GM19025 (cell line): ENCODE data around the gene HOXA3.
A peak's percentile ranks its signal among the peaks of the same experiment; 100 is the strongest.

Source experiments
- ATAC-seq: cut with Tn5 transposase; IDR thresholded peaks from one replicate; pipeline ENCODE4 v1.9.1; 2021; ENCODE audit warnings: mild to moderate bottlenecking, low read depth, moderate library complexity; ENCODE audit not compliant: unreplicated experiment

The HOXA3 gene

DNA sequence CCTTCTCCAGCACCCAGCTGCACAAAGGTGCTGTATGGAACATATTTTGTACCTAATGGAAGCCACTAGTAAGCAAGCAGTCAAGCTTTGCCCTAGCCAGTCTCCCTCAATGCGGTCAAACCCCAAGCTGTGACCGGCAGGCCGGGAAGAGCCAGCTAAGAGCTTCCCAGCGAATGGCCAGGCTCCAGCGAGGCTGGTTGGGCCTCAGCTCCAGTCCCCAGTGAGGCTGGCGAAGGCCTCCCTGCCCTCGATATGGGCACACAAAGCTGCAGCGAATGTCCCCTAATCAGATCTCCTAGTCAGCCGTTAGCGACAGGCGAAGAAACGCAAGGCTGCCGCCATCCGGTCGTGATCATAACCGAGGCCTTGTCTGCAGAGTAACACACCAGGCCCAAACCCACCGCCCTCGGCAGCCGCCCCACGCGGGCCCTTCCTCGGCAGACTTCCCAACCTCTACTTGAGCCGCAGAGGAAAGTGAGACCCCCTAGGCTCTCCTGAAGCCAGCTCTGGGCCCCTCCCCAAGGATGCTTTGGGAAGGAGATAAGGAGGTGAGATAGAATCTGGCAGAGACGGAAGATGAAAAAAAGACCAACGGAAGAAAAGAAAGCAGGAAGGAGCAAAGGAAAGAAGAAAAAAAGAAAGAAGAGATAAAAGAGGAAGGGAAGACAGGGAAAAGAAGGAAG is 16.0 kb upstream of the HOXA3 start:
- no peak for ATAC-seq

DNA sequence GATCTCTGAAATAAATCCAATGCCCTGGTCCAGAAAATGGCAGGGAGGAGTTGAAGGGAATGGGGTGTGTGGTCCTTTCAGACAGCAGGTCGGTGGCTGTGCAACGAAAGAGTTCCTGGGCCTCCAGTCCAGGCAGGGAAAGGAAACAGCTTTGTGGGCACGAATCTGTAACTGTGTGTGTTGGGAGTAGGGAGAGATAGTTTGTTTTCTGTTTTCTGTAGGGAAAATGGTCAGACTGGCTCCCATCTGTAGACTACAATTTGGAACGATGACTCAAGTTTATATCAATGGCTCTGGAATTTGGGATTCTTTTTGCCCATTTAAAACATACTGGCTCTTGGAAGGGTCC is 15.5 kb upstream of the HOXA3 start:
- ATAC-seq = no peak

DNA sequence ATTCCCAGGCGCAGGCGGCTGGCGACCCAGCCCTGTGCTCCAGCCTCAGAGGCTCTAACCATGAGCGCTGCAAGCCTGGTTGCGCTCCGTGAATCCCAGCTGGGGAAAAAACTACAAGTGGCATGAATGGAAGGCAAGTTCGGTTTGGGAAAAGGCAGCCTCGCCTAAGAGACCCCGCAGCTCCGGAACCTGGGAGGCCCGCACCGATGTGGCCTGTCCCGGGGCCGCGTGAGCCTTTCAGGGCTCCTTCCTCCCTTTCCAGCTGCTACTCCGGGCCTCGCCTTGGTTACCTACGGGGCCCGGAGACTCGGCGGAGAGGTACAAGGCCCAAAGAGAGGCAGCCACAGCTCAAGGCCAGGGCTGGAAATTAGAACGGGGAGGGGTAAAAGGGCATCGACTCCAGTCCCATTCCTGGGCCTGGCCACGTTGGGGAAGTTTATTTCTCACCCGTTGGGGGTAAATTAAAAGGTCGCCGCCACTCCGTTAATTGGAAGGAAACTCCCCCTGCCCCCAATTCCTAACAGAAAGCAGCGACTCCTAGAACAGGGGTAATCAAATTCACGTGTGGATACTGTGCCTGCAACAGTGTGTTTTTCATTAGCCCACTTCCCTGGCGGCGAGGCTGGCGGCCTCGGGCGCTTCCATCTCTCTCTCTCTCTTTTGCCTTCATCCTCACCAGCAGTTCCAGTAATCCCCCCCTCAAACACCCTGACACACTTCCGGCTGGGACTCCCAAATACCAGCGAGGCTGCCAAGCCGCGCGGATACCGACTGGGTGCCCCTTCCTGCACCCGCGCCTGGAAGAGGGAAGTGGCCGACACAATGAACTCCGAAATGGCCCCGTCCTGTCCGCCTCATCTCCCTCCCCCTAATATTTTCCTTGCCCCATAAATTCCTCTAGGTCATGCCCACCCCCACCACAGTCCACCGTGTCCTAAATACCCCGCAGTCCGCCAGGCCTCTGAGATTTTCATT is 14.4 kb upstream of the HOXA3 start:
- no peak for ATAC-seq

DNA sequence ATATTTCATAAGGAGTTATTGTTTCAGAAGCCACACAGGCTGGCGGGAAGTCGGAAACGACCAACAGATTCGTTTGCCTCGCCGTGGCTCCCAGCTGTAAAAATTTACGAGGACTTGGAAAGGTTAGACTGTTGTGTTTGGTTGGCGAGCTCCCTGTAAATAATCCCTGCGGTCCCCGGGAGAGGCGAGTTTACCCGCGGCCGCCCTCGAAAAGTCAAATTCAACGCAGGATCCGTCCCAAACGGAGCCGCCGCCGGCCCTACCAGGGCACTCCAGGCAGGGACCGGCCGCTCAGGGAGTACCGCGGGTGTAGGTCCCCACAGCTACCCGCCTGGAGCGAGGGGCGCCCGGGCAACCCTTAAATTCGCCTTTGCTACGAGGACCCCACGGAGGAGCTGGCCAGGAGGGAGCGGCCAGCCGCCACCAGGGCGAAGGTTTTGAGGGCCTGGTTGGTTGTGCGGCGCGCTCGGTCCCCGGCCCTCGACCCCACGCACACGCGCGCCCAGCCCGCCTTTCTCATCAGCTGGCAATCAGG is 13.7 kb upstream of the HOXA3 start:
- ATAC-seq = no peak

DNA sequence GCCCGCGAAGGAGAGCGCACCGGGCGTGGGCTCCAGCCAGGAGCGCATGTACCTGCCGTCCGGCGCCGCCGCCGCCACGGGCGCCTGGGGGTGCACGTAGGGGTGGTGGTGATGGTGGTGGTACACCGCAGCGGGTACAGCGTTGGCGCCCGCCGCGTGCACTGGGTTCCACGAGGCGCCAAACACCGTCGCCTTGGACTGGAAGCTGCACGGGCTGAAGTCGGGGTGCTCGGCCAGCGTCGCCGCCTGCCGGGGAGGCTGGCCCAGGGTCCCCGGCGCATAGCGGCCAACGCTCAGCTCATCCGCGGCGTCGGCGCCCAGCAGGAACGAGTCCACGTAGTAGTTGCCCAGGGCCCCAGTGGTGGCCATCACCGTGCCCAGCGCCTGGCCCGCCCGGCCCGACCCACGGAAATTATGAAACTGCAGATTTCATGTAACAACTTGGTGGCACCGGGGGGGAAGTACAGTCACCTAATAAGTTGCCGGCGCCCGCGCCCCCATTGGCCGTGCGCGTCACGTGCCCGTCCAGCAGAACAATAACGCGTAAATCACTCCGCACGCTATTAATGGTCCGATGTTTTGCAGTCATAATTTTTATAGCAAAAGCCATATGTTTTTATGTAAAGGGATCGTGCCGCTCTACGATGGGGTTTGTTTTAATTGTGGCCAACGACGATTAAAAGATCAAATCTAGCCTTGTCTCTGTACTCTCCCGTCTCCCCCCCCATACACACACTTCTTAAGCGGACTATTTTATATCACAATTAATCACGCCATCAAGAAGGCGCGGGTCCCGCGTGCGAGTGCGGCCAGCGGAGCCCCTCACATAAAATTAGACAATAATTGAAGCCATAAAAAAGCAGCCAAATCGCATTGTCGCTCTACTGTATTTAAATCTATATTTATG is 13.0 kb upstream of the HOXA3 start, which contains the start of gene HOXA9:
Gene HOXA9, minus strand, starts transcription at position 449 of the 907 bp plus-strand sequence. Its CDS starts 80 bp downstream, at position 369.
- ATAC-seq = no peak

DNA sequence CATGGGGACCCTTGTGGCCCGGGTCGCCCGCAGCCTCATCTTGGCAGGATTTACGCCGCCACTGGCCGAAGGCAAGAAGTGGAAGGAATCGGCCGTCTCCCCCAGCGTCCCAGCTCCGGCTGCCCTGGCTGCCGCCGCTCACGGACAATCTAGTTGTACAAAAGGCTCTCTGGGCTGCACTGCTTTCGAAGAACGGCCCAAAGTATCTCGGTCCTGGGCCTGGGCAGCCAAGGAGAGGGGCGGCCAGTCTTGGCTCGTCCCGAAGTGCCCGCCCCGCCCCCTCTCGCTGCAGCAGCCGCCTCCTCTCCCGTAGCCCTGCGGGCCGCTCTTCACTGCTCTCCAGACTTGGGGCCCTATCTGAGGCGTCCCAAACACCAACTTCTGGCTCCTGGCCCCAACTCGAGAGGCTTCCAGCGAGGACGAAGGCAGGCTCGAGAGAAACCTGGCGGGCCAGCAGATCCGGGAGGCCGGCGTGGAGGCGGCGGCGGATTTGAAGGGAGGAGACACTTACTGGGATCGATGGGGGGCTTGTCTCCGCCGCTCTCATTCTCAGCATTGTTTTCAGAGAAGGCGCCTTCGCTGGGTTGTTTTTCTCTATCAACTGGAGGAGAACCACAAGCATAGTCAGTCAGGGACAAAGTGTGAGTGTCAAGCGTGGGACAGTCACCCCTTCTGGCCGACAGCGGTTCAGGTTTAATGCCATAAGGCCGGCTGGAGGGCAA is 12.1 kb upstream of the HOXA3 start:
- no peak for ATAC-seq

DNA sequence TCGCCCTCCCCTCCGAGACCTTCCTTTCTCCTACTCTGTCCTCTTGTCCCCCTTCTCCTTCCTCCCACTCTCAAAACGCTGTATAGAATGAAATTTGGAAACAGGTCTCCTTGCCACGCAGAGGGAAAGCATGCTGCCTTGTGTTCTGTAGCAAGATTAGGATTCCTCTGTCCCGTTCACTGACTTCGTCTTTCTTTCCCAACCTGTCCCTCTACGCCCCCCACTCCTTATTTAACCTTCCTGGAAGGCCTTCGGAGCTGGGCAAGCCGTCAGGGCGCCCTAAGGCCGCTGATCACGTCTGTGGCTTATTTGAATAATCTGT is 11.6 kb upstream of the HOXA3 start:
- no peak for ATAC-seq

DNA sequence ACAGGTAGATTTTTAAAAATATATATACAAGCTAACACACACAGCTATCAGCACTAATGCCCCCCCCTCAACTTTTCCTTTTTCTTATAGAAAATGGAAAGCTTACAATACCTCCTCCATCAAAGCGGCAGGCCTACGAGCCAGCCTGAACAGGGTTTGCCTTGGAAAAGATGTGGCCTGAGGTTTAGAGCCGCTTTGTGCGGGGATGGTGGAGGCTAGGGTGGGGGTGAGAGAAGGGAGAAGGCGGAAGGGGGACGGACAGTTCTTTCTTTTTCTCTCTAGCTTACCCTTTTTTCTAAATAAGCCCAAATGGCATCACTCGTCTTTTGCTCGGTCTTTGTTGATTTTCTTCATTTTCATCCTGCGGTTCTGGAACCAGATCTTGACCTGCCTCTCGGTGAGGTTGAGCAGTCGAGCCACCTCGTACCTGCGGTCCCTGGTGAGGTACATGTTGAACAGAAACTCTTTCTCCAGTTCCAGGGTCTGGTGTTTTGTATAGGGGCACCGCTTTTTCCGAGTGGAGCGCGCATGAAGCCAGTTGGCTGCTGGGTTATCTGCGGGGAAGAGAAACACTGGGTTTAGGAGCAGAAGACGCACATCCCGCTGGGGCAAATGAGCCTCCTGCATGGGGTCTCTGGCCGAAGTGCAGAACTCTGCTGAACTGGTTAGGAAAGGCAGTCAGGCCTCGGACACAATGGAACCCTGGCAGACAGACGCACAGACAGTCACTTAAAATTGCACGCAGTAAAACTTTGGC is 11.1 kb upstream of the HOXA3 start:
- no peak for ATAC-seq

DNA sequence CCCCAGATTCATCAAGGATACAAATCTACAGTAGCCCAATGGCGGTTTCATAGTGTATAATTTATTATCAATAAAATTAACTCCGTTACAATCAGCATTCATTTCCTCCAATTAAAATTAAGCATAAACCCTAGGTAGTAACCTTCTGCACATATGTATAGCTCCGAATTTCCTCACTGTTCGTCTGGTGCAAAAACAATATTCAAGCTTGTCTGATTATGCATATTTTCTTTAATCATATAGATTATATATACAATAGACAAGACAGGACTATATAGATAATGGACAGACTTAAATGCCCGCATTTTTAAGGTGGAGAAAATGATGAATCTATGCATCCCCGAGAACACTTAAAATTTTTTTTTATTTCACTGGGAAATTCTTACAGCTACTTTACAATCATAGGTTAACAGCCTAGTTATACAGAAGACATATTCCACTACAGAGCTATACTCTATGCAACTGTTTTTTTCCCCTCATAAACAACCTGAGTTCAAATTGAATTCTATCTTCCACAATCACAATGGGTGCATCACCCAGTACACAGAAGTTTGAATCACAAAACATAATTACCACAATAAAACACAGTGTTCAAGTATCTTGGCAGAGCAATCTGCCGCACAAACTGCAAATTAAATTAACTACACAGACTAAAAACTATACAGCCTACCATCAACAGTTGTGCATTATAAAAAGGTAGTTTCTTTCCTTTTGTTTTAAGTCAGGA is 10.3 kb upstream of the HOXA3 start:
- no peak for ATAC-seq

DNA sequence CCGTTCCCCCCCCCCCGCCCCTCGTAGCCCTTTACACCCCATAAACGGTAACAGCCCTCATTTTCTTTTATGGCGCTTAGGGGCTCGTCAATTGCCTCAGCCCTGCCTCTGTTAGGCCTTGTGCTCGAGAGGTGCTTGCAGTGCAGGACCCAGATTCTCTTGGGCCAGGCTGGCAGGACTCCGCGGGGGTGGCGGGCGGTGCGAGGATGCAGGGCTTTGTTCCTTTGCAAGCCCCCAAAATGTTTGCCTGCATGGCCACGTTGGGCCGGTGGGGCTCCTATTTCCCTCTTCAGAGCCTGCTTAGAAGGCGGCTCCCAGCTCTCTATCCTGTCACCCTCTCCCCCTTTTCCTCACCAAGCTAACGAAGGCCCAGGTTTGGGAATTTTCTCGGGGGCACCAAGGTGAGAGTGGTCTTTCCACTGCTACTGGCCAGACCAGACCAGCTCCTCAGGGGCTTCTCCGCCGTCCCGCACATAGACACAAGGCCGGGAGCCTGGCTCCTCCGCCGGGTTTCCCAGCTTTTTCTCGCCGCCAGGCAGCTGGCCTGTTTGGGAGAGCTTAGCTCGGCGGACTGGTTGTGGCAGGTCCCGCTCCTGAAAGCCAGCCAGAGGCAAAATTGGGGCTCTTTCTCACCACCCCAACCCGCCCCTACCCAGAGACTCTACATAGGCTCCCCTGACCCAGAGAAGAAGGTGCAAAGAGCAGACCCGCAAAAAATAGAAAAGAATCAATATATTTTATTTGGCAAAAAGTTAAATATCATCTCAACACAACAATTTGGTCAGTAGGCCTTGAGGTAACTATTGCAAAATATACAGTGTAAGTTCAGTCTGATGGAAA is 9.6 kb upstream of the HOXA3 start:
- ATAC-seq = no peak

DNA sequence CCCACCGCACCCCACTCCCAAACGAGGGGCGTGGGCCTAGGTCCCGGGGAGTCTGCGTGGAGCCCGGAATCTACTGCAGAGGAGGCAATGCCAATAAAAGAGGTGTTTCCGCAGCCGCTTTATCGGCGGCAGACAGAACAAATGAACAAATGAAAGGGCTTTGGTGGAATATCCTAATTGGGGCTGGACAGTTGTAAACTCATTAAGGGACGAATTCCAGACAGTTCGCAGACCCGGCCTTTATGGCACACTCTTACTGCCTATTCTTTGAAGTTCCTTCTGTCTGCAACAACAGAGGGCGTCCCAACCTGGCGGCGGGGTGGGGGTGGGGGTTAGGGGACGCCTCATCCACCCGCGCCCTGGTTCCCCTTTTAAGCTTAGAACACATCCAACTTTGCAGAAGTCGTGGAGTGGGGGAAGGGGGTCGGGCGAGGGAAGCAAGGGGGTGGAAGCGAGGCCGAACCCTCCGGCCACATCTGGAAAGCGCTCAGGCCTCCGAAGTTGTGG is 8.9 kb upstream of the HOXA3 start:
- ATAC-seq = no peak

DNA sequence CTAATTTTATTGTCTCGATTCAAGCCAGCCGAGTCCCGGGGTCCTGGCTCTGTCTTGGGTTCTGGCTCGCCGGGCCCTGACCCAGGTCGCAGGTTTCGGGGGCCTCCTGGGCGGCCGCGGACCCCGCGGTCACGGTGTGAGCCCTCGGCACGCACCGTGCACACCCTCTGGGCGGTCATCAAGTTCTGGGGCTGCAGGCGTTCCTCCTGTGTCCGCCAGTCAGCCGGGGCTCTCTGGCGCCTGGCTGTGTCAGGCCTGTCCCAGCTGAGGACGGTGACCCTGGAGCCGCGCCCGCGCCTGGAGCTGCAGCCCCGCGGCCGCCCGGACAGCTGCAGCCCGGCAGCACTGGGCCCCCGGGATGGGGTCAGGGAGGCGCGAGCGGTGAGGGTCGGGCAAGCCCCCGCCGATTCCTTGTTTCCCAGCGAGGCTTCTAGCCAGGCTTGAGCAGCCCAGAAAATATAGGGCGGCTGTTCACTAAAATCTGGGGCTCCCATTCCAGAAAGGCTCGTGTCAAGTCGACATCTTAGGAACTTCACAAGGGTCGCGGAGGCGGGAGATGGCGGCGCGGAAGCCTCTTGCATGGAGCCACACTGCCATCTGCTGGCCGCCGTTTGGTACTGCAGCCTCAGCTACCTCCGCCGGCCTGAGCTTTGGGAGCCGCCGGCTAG is 8.3 kb upstream of the HOXA3 start:
- ATAC-seq = peak; percentile 44

DNA sequence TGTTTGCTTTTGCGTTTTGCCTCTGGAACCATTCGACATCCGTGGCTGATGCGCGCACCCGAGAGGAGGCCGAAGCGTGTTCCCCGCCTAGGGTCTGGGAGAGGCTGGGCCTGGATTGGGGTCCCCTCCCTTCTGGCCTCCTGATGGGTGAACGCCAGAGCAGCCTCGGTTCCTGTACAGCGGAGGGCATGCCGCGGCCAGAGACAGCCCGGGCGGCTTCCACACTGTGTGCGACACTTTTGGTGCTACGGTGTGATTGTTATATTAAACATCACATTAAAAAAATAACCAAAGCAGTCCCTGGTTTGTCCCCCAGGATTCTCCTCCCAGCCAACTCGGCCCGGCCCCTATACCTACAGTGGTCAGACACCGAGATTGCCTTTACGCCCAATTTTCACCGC is 7.8 kb upstream of the HOXA3 start:
- no peak for ATAC-seq

DNA sequence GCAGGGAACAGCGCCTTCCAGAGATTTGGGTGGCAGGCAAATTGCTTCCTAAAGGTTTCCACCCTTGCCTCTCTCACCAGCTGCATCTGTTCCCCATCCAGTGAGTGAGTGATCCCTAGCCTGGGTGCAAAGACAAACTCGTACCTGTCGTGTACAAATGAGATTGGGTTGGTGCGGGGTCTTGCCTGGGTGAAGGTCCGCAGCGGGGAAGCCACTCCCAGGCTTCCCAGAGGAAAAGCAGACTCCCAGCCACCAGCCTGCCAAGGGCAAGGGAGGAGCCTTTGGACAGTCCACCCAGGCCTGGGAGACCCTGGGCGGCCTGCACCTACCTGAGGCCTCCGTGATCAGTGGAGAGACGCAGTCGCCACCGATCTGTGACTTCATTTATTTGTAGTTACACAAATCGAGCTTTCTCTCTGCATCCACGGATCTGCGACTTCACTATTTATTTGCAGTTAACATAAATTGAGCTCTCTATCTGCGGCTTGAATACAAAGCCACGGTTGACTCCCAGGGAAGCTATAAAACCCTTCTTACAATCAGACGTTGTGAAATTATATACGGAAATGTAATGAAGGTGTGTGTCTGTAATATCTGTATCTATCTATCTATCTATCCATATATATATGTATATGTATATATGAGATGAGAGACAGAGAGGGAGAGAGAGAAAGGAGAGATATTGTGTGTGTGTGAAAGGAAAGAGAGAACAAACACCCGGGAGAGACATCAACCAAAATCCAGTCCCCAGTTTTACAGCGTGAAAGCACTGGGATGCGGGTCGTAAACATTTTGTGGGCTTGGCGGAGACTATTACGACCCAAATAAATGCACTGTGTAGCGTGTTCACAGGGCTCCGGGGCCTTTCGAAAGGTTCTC is 7.1 kb upstream of the HOXA3 start:
- ATAC-seq = no peak

DNA sequence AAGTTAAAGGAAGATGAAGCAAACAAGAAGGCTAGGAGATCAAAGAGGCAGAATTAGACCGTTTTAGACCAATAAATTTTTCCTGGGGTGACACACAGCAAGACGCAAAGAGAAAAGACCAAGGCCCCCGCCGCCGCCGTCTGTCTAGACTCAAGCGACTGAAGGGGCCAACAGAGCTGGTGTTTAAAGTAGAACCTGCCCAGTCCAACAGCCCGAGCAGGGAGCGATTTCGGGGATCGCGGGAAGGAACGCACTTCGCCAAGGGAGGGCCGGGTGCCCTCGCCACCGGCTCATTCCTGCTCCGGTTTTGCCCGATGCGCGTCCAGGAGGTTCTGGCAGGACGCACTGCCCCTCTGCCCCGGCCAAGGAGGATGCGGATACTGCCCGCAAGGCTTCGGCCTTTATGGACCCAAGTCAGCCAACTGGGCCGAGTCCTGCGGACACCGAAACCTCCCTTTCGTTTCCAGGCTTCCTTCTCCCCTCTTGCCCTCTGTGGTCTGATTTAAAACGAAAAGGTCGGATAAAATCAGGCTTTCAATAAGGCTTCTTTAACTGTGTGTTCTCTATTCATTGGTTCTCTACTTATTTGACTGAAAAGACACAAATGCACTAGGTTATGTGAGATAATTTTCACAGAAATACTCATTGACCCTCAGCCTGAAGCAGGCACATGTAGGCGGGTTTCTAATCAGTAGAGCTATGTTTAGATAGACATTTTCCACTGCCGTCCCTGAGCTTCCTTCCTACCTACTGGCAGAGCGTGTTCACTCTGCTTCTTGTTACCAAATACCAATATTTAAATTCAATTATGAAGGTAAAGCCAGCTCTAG is 6.3 kb upstream of the HOXA3 start:
- ATAC-seq = no peak
